GM19035 (cell line): ENCODE data around the gene TIMM9.
A peak's percentile ranks its signal among the peaks of the same experiment; 100 is the strongest.
"Not testable (repeated sequence)": the region's sequence is repeated elsewhere in the genome, so short reads cannot be mapped to it uniquely, and the experiment has no call there.

Source experiments
- ATAC-seq: cut with Tn5 transposase; IDR thresholded peaks from one replicate; pipeline ENCODE4 v1.9.1; 2021; ENCODE audit not compliant: unreplicated experiment

The TIMM9 gene

DNA sequence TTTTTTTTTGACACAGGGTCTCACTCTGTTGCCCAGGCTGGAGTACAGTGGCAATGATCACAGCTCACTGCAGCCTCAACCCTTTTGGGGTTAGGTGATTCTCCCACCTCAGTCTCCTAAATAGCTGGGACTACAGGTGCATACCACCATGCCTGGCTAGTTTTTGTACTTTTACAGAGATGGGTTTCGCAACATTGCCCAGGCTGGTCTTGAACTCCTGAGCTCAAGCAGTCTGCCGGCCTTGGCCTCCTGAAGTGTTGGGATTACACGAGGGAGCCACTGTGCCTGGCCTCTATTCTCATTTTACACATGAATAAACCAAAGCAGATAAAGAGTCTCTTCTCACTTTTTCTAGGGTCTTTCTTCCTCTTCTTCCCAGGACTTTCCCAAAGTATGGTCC is 28.4 kb downstream of the TIMM9 start:
- ATAC-seq: no peak

- ATAC-seq: no peak
Measured at GRCh38 chr14:58398495-58398894, 28.8 kb downstream of the TIMM9 start.

DNA sequence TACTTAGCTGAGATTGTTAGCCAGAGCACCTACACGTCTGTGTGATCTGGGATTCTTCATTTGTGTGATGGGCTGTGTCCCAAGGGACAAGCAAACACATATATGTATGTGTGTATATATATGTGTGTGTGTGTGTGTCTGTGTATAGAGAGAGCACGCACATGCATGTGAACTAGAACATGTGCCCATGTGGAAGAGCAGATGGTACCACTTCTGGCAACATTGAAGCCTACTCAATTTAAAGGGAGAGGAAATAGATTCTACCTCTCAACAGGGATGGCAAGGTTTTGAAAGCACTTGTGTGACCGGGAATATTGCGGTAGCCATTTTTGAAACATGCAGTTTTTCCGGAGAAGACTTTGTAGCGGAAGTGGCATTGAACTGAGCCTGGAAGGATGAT is 30.2 kb downstream of the TIMM9 start:
- ATAC-seq: no peak

DNA sequence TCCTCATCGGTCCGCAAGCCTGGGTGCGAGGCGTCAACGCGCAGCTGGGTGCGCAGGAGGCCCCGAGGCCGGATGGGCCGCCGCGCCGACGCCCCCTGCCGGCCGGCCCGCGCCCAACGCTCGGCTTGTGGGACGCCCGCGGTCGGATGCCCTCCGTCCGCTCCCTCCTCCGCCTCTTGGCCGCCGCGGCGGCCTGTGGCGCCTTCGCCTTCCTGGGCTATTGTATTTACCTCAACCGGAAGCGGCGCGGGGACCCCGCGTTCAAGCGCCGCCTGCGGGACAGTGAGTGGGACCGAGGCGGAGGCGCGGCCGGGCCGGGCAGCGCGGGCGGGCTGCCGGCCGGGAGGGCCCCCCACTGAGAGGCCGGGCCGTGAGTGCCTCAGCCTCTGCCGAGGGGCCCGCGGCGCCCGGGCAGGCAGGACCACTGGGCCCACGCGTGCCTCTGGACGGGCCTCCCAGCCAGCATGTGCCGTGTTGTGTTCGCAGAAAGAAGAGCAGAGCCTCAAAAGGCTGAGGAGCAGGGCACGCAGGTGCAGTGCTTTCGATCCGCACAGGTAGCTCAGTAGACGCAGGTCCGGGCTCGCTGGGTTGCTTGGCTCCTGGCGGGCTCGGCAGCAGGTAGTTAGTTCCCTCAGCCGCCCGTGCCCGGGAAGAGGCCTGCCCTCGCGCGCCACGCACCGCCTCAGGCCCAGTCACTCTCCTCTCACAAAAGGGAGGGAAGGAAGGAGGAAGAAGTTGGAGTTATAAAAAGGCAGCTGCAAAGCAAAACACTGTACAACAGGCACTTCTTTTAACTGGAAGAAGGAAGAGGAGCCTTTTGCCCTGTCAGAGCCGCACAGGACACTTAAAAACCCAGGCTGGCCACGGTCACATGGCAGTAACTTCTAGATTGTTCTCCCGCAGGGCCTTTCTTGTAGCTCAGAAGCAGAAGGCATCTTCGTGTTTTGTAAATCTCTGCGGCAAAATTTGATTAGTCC is 31.2 kb downstream of the TIMM9 start, which contains the start of gene TOMM20L:
TSS of gene TOMM20L (plus strand) at position 119 of the 977 bp plus-strand sequence. CDS start at position 147, 28 bp downstream.
- ATAC-seq: peak; percentile 91

- ATAC-seq: no peak
Measured at GRCh38 chr14:58395562-58395811, 31.8 kb downstream of the TIMM9 start.

DNA sequence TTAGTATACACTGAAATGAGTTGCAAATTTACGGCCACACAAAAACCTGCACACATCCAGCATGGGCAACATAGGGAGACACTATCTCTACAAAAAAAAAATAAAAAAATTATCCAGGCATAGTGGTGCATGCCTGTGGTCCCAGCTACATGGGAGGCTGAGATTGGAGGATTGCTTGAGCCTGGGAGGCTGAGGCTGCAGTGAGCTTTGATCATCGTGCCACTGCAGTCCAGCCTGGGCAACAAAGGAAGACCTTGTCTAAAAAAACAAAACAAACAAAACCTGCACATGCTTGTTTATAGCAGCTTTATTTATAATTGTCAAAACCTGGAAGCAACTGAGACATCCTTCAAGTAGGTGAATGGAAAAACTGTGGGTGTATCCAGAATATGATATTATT is 36.5 kb downstream of the TIMM9 start:
- no peak for ATAC-seq

GRCh38 chr14:58376791-58377190 is 50.5 kb downstream of the TIMM9 start:
- ATAC-seq: no peak

DNA sequence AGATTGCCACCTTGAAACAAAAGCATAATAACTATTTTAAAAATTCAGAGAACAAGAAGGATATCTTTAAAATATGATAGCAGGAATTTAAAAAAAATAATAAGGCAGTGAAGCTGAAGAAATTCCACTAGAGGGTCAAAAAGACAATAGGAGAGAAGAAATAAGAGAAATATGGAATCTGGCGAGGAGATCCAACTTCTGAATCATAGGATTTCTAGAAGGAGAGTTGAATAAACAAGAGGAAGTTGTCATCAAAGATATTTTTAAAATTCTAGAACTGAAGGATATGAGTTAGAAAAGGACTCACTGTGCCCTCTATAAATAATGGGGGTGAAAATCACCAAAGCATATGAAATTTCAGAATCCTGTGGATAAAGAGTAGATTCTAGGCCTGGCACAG is 58.4 kb downstream of the TIMM9 start:
- ATAC-seq: no peak

DNA sequence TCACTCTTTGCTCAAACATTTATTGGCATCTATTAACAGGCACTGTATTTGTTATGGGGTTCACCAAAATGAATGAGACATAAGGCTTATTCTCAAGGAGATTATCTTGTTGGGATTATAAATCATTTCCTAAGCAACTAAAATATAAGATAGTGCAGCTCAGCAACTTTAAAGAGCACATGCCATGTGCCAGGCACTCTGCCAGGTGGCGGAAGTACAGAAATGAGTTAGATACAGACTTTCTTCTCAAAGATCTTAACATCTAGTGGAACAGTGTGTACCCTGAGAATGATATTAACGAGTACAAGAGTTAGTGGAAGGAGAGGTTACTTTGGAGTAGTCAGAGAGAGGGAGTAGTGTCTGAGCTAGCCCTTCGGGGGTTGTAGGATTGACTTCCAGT is 60.0 kb downstream of the TIMM9 start:
- ATAC-seq: no peak

GRCh38 chr14:58364316-58364715 is 63.0 kb downstream of the TIMM9 start:
- no peak for ATAC-seq

DNA sequence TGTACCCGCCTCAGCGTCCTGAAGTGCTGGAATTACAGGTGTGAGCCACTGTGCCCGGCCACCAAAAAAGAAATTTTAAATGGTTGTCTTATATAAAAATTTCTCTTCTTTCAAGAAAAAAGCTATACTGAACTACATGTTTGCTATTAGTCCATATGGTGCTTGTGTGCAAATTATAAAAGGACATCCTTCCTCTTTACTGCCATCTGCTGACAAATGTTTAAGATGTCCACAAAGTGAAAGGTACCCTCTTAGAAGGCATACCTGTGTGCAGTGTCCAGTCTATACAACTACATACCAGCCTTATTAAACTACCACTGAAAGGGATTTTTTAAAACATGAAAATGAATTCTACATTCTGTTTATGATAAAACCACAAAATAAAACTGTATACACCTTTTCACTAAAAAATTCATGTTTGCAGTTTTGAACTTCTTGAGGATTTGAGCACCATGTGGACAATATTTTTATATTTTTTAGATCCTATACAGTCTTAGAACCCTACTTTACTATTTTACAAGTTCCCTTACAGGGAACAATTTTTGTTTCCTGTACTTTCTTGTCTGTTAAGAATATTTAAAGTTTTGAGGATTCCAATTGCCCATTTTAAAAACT is 64.4 kb downstream of the TIMM9 start:
- ATAC-seq: no peak

- ATAC-seq: not testable (repeated sequence)
Measured at GRCh38 chr14:58362272-58362671, 65.1 kb downstream of the TIMM9 start.
